GM12878 (cell line): Measurements from ENCODE around the gene PAK5. TPM values are rescaled to one million over a fixed set of nuclear protein-coding genes. Genes with fewer than 3 reads are reported as not detected.

ENCODE experiments used
- ATAC-seq: fragments of 200-7000 bp; cut with Tn5 transposase; 3 replicates; pipeline ENCODE4 v1.9.1; 2020; ENCODE audit warnings: mild to moderate bottlenecking, moderate library complexity
- BruUV-seq: library from RNA; stranded (reverse); fragments of 400-500 nt; replicated peaks from 2 replicates; lab custom pipeline; 2021; lab: Mats Ljungman, UMichigan
- CTCF ChIA-PET: fragments of 300-600 bp; sonication (Branson Sonifier 250); formaldehyde crosslinking; extraction: SDS; loops from one replicate; lab custom pipeline; 2021; ENCODE audit warnings: inconsistent platforms; lab: Yijun Ruan, JAX
- POLR2A ChIA-PET: fragments of 350-600 bp; formaldehyde crosslinking; extraction: SDS; loops from one replicate; lab custom pipeline; 2021; ENCODE audit warnings: inconsistent platforms; lab: Charles Lee
- RAD21 ChIA-PET: fragments of 300-600 bp; sonication (Branson Sonifier 250); formaldehyde crosslinking; loops from one replicate; lab custom pipeline; 2023; ENCODE audit warnings: antibody characterized with exemption; ENCODE audit not compliant: unreplicated experiment; lab: Charles Lee
- SMC1A ChIA-PET: fragments of 300-600 bp; sonication (Branson Sonifier 250); formaldehyde crosslinking; loops from one replicate; lab custom pipeline; 2023; ENCODE audit not compliant: unreplicated experiment, uncharacterized antibody; lab: Charles Lee
- DNase-seq: peaks from one replicate; pipeline ENCODE4 v3.0.0-alpha.2; 2011; ENCODE audit warnings: low read depth, low spot score
- FAIRE-seq: peaks from 3 replicates; lab custom pipeline; 2011; peaks lifted over from hg19 to GRCh38; lab: Jason Lieb, UNC
- H2AFZ ChIP-seq: 2 replicates; pipeline ENCODE4 v1.6.0; 2011; ENCODE audit warnings: low read depth, low read length, control low read depth; ENCODE audit not compliant: control insufficient read depth
- H3K27ac ChIP-seq: 2 replicates; pipeline ENCODE4 v1.5.1; 2011; ENCODE audit warnings: control low read depth; ENCODE audit not compliant: control insufficient read depth, insufficient read depth
- H3K27me3 ChIP-seq, 2 experiments: replicated peaks in 1 of 2; 2 replicates each; pipeline versions ENCODE4 v1.6.0 to v1.6.1; 2011; ENCODE audit warnings: low read length in 1 of 2; ENCODE audit not compliant: control insufficient read depth in 2 of 2, insufficient read depth in 2 of 2
- H3K36me3 ChIP-seq, 2 experiments: 2 replicates each; pipeline ENCODE4 v1.5.1; 2011; ENCODE audit warnings: low read length in 1 of 2; ENCODE audit not compliant: control insufficient read depth in 2 of 2, insufficient read depth in 2 of 2
- H3K4me1 ChIP-seq: 2 replicates; pipeline ENCODE4 v1.6.1; 2011; ENCODE audit warnings: mild to moderate bottlenecking, low read length, moderate library complexity, mixed read lengths; ENCODE audit not compliant: control insufficient read depth, insufficient read depth
- H3K4me2 ChIP-seq: 2 replicates; pipeline ENCODE4 v1.6.0; 2011; ENCODE audit warnings: control low read depth; ENCODE audit not compliant: control insufficient read depth, insufficient read depth
- H3K4me3 ChIP-seq: fragments of 200-600 bp; sonication (generic); 2 replicates; pipeline ENCODE4 v1.5.1; 2016
- H3K79me2 ChIP-seq: 2 replicates; pipeline ENCODE4 v1.6.0; 2011; ENCODE audit warnings: low read length; ENCODE audit not compliant: control insufficient read depth, insufficient read depth
- H3K9ac ChIP-seq: 2 replicates; pipeline ENCODE4 v1.8.0; 2011; ENCODE audit warnings: low read length, control low read depth, mixed read lengths; ENCODE audit not compliant: control insufficient read depth, insufficient read depth
- H3K9me3 ChIP-seq: replicated peaks from 3 replicates; pipeline ENCODE4 v1.5.1; 2011; ENCODE audit warnings: mild to moderate bottlenecking, low read length; ENCODE audit not compliant: control insufficient read depth, insufficient read depth
- H4K20me1 ChIP-seq: 2 replicates; pipeline ENCODE4 v1.6.0; 2011; ENCODE audit not compliant: control insufficient read depth, insufficient read depth
- ATF7 ChIP-seq: fragments of 450-650 bp; IDR thresholded peaks from 2 replicates; pipeline ENCODE4 v1.6.1; 2016; ENCODE audit warnings: low read depth, mild to moderate bottlenecking
- BRCA1 ChIP-seq: IDR thresholded peaks from 2 replicates; pipeline ENCODE4 v1.6.1; 2011; ENCODE audit warnings: low read depth, low read length, improper control_type of control experiment
- HDAC2 ChIP-seq: fragments of 200-600 bp; sonication (generic); IDR thresholded peaks from 2 replicates; pipeline ENCODE4 v1.6.1; 2017
- MEF2A ChIP-seq: IDR thresholded peaks from 2 replicates; pipeline ENCODE4 v1.6.1; 2011; ENCODE audit warnings: low read depth, mild to moderate bottlenecking, low read length, moderate library complexity; ENCODE audit not compliant: insufficient read depth
- MLLT1 ChIP-seq: fragments of 450-650 bp; IDR thresholded peaks from 2 replicates; pipeline ENCODE4 v1.6.1; 2016; ENCODE audit warnings: mild to moderate bottlenecking
- MYC ChIP-seq: IDR thresholded peaks from 2 replicates; pipeline ENCODE4 v1.6.1; 2011; ENCODE audit warnings: mild to moderate bottlenecking, low read length, moderate library complexity, inconsistent platforms; ENCODE audit not compliant: insufficient read depth, insufficient replicate concordance, insufficient read length, severe bottlenecking
- NFYB ChIP-seq: IDR thresholded peaks from 2 replicates; pipeline ENCODE4 v1.6.1; 2011; ENCODE audit warnings: low read depth, mild to moderate bottlenecking, low read length, improper control_type of control experiment, moderate library complexity; ENCODE audit not compliant: insufficient read depth
- NRF1 ChIP-seq: conservative IDR thresholded peaks from 2 replicates; pipeline ENCODE4 v1.6.1; 2011; ENCODE audit warnings: mild to moderate bottlenecking, low read depth, low read length, improper control_type of control experiment
- POLR2AphosphoS2 ChIP-seq: IDR thresholded peaks from 2 replicates; pipeline ENCODE4 v1.6.1; 2011; ENCODE audit warnings: low read depth, mild to moderate bottlenecking, low read length, improper control_type of control experiment, moderate library complexity
- STAT1 ChIP-seq: fragments of 450-650 bp; conservative IDR thresholded peaks from 2 replicates; pipeline ENCODE4 v1.6.1; 2014; ENCODE audit warnings: antibody characterized with exemption, mild to moderate bottlenecking
- WGBS: methylation state at CpG from one replicate; pipeline ENCODE4 v1.1.6; 2016; ENCODE audit warnings: low lambda C conversion rate; ENCODE audit not compliant: insufficient replicate concordance, insufficient coverage; ENCODE audit errors: missing lambda C conversion rate; 5-methylcytosine and 5-hydroxymethylcytosine counted together
- in situ Hi-C: fragments of 300-500 bp; cut with MboI; formaldehyde crosslinking; loops from 9 replicates; pipeline ENCODE4 v1.14.3; 2018; ENCODE audit warnings: mixed read lengths
- intact Hi-C: fragments of 100-400 bp; cut with micrococcal nuclease; formaldehyde crosslinking; loops from one replicate; pipeline ENCODE4 v1.14.2; 2022; ENCODE audit not compliant: unreplicated experiment
- polyA plus RNA-seq, 11 experiments: library from polyadenylated mRNA; depleted of rRNA in 4 of 11; unstranded in 6 of 11; stranded (reverse) in 5 of 11; fragments of >200 nt; fragmentation: Nextera tagmentation in 4 of 11; fragmentation: Illumina TruSeq in 1 of 11; extraction: Ambion mirVana in 4 of 11; extraction: Trizol in 1 of 11; gene quantifications; 1 replicate in 1 of 11; 2 replicates in 10 of 11; pipeline versions ENCODE4 v1.2.1 to v1.2.3, GENCODE V29; 2011 to 2016; ENCODE audit warnings: inconsistent platforms in 2 of 11, missing spikeins in 2 of 11, low read depth in 1 of 11
- total RNA-seq, 4 experiments: library from RNA; depleted of rRNA in 3 of 4; stranded (reverse); fragments of >200 nt in 3 of 4; fragmentation: Illumina TruSeq in 1 of 4; extraction: Trizol in 1 of 4; gene quantifications; 2 replicates each; pipeline versions ENCODE4 v1.2.1 to v1.2.3, GENCODE V29; 2013 to 2021
- TF ChIP-seq, protein P1 (sequence below): IDR thresholded peaks from 2 replicates; pipeline ENCODE4 v1.6.1; 2012; ENCODE audit warnings: mild to moderate bottlenecking, low read depth, low read length
- TF ChIP-seq, protein P2 (sequence below): fragments of 450-650 bp; IDR thresholded peaks from 2 replicates; pipeline ENCODE4 v1.6.1; 2017; ENCODE audit warnings: low read depth, mild to moderate bottlenecking, moderate library complexity

PAK5 gene
- total and polyA plus RNA-seq, 10 of the 15 experiments (the other 5 are each of a cell fraction or from before 2014, with no cell fraction given) = not detected

DNA sequence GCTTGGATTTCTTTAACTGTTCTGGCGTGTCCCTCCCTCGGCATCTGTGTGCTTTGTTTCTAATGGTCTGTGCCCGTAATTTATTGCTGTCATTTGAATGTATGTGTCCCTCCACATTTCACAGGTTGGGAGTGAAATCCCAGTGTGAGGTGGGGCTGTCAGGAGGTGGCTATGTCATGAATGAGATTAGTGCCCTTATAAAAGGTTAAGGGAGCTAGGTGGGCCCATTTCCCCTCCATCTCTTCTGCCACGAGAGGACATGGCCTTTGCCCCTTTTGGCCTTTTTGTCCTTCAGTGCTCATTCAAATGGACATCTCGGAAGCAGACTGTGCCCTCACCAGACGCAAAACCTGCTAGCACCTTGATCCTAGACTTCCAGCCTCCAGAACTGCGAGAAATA, 228.2 kb downstream of the PAK5 start:
- Histone ChIP-seq H3K4me3 (no peak overlapping the region), H3K27ac (no peak overlapping the region), H3K4me2 (no peak overlapping the region), H3K36me3 (no peaks in the 10 kb centered on the region), H2AFZ (no peak overlapping the region), H4K20me1 (no peaks in the 10 kb centered on the region), H3K27me3 (no peaks in the 10 kb centered on the region), H3K9ac (no peak overlapping the region), H3K9me3 (no peaks in the 10 kb centered on the region; the same call in 2 of the 3 replicates), H3K4me1 (peaks cover 8% of the 10 kb centered on the region), H3K79me2 (no peaks in the 10 kb centered on the region)
- no peak for ATAC-seq
- POLR2A ChIA-PET = no interaction called here
- SMC1A ChIA-PET = interaction anchor here (1.4 to 3.3 kb wide), 2 partner anchors 13 to 202 kb away, joined by 4 to 71 read pairs; no protein-coding TSS in a partner anchor
- DNase-seq = no peak
- in situ Hi-C loops = loop anchor here (5.0 to 10.0 kb wide), 2 partner anchors 153 to 814 kb away; no protein-coding TSS in a partner anchor
- 38% methylated on average over 7 of the region's 7 CpGs for WGBS
- FAIRE-seq = no peak
- RAD21 ChIA-PET = interaction anchor here (1.1 to 2.8 kb wide), 2 partner anchors 203 to 904 kb away, joined by 3 to 63 read pairs; no protein-coding TSS in a partner anchor
- BruUV-seq = no TSS peak
- intact Hi-C loops = loop anchor here (1.0 to 10.0 kb wide), 3 partner anchors 142 to 944 kb away; no protein-coding TSS in a partner anchor
- CTCF ChIA-PET = interaction anchor here (0.8 to 12.0 kb wide), 9 partner anchors 8 to 302 kb away, joined by 3 to 235 read pairs (median 4); no protein-coding TSS in a partner anchor
- TF ChIP-seq MLLT1 (no peak), NFYB (no peak), MEF2A (no peak), NRF1 (no peak), BRCA1 (no peak), MYC (no peak), POLR2AphosphoS2 (no peak), HDAC2 (no peak), ATF7 (no peak), STAT1 (no peak)
- TF ChIP-seq, protein P1, sequence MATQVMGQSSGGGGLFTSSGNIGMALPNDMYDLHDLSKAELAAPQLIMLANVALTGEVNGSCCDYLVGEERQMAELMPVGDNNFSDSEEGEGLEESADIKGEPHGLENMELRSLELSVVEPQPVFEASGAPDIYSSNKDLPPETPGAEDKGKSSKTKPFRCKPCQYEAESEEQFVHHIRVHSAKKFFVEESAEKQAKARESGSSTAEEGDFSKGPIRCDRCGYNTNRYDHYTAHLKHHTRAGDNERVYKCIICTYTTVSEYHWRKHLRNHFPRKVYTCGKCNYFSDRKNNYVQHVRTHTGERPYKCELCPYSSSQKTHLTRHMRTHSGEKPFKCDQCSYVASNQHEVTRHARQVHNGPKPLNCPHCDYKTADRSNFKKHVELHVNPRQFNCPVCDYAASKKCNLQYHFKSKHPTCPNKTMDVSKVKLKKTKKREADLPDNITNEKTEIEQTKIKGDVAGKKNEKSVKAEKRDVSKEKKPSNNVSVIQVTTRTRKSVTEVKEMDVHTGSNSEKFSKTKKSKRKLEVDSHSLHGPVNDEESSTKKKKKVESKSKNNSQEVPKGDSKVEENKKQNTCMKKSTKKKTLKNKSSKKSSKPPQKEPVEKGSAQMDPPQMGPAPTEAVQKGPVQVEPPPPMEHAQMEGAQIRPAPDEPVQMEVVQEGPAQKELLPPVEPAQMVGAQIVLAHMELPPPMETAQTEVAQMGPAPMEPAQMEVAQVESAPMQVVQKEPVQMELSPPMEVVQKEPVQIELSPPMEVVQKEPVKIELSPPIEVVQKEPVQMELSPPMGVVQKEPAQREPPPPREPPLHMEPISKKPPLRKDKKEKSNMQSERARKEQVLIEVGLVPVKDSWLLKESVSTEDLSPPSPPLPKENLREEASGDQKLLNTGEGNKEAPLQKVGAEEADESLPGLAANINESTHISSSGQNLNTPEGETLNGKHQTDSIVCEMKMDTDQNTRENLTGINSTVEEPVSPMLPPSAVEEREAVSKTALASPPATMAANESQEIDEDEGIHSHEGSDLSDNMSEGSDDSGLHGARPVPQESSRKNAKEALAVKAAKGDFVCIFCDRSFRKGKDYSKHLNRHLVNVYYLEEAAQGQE = no peak
- TF ChIP-seq, protein P2, sequence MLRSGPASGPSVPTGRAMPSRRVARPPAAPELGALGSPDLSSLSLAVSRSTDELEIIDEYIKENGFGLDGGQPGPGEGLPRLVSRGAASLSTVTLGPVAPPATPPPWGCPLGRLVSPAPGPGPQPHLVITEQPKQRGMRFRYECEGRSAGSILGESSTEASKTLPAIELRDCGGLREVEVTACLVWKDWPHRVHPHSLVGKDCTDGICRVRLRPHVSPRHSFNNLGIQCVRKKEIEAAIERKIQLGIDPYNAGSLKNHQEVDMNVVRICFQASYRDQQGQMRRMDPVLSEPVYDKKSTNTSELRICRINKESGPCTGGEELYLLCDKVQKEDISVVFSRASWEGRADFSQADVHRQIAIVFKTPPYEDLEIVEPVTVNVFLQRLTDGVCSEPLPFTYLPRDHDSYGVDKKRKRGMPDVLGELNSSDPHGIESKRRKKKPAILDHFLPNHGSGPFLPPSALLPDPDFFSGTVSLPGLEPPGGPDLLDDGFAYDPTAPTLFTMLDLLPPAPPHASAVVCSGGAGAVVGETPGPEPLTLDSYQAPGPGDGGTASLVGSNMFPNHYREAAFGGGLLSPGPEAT = no peak
